Naive thymus-derived CD8-positive, alpha-beta T cell (primary cell): ENCODE data around the gene CXCL11. TPM values are rescaled to one million over a fixed set of nuclear protein-coding genes. Genes with fewer than 3 reads are reported as not detected.

Experiments
- ATAC-seq, 2 donors: fragments of 150-1000 bp; cut with Tn5 transposase in 1 of 2; sonication (Bioruptor Pico), chemical (Tn5 transposase) in 1 of 2; 1 replicate in 1 of 2; 2 replicates in 1 of 2; pipeline ENCODE4 v1.10.0; 2021; ENCODE audit warnings: mild to moderate bottlenecking in 2 of 2, moderate library complexity in 2 of 2
- POLR2A ChIA-PET: fragments of 350-600 bp; sonication (Branson Sonifier 250); formaldehyde crosslinking; loops from one replicate; lab custom pipeline; 2021; ENCODE audit warnings: antibody characterized with exemption; lab: Charles Lee
- DNase-seq, 10 donors: peaks; one replicate each; pipeline versions ENCODE4 v3.0.0 to v3.0.0-alpha.2; 2020 to 2022
- H3K27ac Mint-ChIP-seq, 10 donors: one replicate each; pipeline ENCODE4 v1.8.0; 2020 to 2022; ENCODE audit warnings: mild to moderate bottlenecking in 10 of 10, mixed read lengths in 10 of 10, moderate library complexity in 4 of 10, inconsistent platforms in 1 of 10
- H3K27me3 Mint-ChIP-seq, 5 donors: one replicate each; pipeline ENCODE4 v1.8.0; 2021 to 2022; ENCODE audit warnings: mixed read lengths in 5 of 5
- H3K36me3 Mint-ChIP-seq, 3 donors: one replicate each; pipeline ENCODE4 v1.8.0; 2020 to 2022; ENCODE audit warnings: mixed read lengths in 3 of 3, mild to moderate bottlenecking in 2 of 3, inconsistent platforms in 1 of 3
- H3K4me1 Mint-ChIP-seq, 4 donors: one replicate each; pipeline ENCODE4 v1.8.0; 2021 to 2022; ENCODE audit warnings: mixed read lengths in 4 of 4
- H3K4me3 Mint-ChIP-seq, 10 donors: one replicate each; pipeline ENCODE4 v1.8.0; 2020 to 2022; ENCODE audit warnings: mild to moderate bottlenecking in 10 of 10, mixed read lengths in 10 of 10, moderate library complexity in 6 of 10, inconsistent platforms in 1 of 10
- H3K9me3 Mint-ChIP-seq, 9 donors: one replicate each; pipeline ENCODE4 v1.8.0; 2020 to 2022; ENCODE audit warnings: mixed read lengths in 9 of 9, mild to moderate bottlenecking in 3 of 9, inconsistent platforms in 1 of 9, moderate library complexity in 1 of 9
- polyA plus RNA-seq, 3 donors: library from polyadenylated mRNA; unstranded; fragments of 300-500 nt; fragmentation: Illumina TruSeq; gene quantifications; one replicate each; pipeline ENCODE4 v1.2.3, GENCODE V29; 2021
- total RNA-seq, 8 experiments: library from RNA in 2 of 8; stranded (reverse) in 2 of 8; gene quantifications; one replicate each; pipeline ENCODE4 v1.2.3 and lab custom pipeline; 2021 to 2026

Gene CXCL11
- total and polyA plus RNA-seq, 5 experiments from 2014 or later, result not detected

GRCh38 chr4:75989846-75990528 lies 45.9 kb downstream of the CXCL11 start:
- no peak for ATAC-seq
- Mint-ChIP-seq H3K4me3 (peak overlapping the region; percentile 89 to 98 (median 96)), H3K4me1 (peaks cover 22 to 36% (median 30%) of the 10 kb centered on the region in 4 donors), H3K27me3 (peaks cover 0 to 10% (median 0%) of the 10 kb centered on the region in 5 donors), H3K9me3 (no peaks in the 10 kb centered on the region), H3K27ac (peak overlapping the region; percentile 88 to 98 (median 94)), H3K36me3 (peaks cover 0 to 6% (median 3%) of the 10 kb centered on the region in 3 donors)
- POLR2A ChIA-PET, result interaction anchor here (1.0 to 2.8 kb wide), 4 partner anchors 50 to 1830 kb away, joined by 3 to 30 read pairs (median 6); partner anchors contain the start of genes NAAA, NUP54, RCHY1 and THAP6
- peak in 2 of 10 donors; percentile 3 to 14 for DNase-seq

GRCh38 chr4:75985116-75985515 lies 50.8 kb downstream of the CXCL11 start:
- Mint-ChIP-seq H3K4me1 (peaks cover 25 to 30% (median 25%) of the 10 kb centered on the region in 4 donors), H3K27me3 (no peaks in the 10 kb centered on the region), H3K4me3 (no peak overlapping the region), H3K36me3 (peaks cover 0 to 40% (median 25%) of the 10 kb centered on the region in 3 donors), H3K9me3 (no peaks in the 10 kb centered on the region), H3K27ac (no peak overlapping the region)
- DNase-seq (no peak), ATAC-seq (no peak)
- POLR2A ChIA-PET, result no interaction called here

Other genes starting within 250 kb of the CXCL11 start
- gene PPEF2, start 133.6 kb downstream of the CXCL11 start, total RNA-seq, result 1 to 10 TPM; 1.6 to 1.8 TPM
- not detected for gene PPEF2, start 133.6 kb downstream of the CXCL11 start, polyA plus RNA-seq
- 10 to 100 TPM; 81.0 to 82.4 TPM for gene NAAA, start 95.1 kb downstream of the CXCL11 start, total RNA-seq
- 10 to 100 TPM; 63.1 to 87.9 (median 63.4) TPM for gene NAAA, start 95.1 kb downstream of the CXCL11 start, polyA plus RNA-seq
- gene SDAD1, start 45.1 kb downstream of the CXCL11 start, total RNA-seq, result 10 to 100 TPM; 55.5 to 66.0 TPM
- 10 to 100 TPM; 71.7 to 91.9 (median 78.3) TPM for gene SDAD1, start 45.1 kb downstream of the CXCL11 start, polyA plus RNA-seq
- not detected for gene CXCL9, start 28.6 kb downstream of the CXCL11 start, total RNA-seq
- not detected for gene CXCL9, start 28.6 kb downstream of the CXCL11 start, polyA plus RNA-seq
- not detected for gene CXCL10, start 12.6 kb downstream of the CXCL11 start, total RNA-seq
- gene CXCL10, start 12.6 kb downstream of the CXCL11 start, polyA plus RNA-seq, result not detected
- gene ART3, start 38.6 kb upstream of the CXCL11 start, total RNA-seq, result not detected
- not detected for gene ART3, start 38.6 kb upstream of the CXCL11 start, polyA plus RNA-seq
- 10 to 100 TPM; 50.8 to 59.9 TPM for gene NUP54, start 112.3 kb upstream of the CXCL11 start, total RNA-seq
- 10 to 100 TPM; 36.8 to 40.0 (median 37.8) TPM for gene NUP54, start 112.3 kb upstream of the CXCL11 start, polyA plus RNA-seq
- 10 to 100 TPM; 23.2 to 25.8 TPM for gene SCARB2, start 177.8 kb upstream of the CXCL11 start, total RNA-seq
- gene SCARB2, start 177.8 kb upstream of the CXCL11 start, polyA plus RNA-seq, result 10 to 100 TPM; 11.0 to 14.3 (median 14.0) TPM
- gene FAM47E, start 215.7 kb upstream of the CXCL11 start, total RNA-seq, result 1 to 10 TPM in 1 of 2 experiments, under 1 TPM in 1; 0.60 to 1.3 TPM
- gene FAM47E, start 215.7 kb upstream of the CXCL11 start, polyA plus RNA-seq, result under 1 TPM in 1 of 3 donors, not detected in 2; 0.64 TPM